PC-9 (cell line): ENCODE measurements around the gene VEGFB. TPM values are rescaled to one million over a fixed set of nuclear protein-coding genes. Genes with fewer than 3 reads are reported as not detected.

ENCODE experiments used
- BruUV-seq: library from RNA; stranded (reverse); fragments of 400-500 nt; replicated peaks from 2 replicates; lab custom pipeline; 2021; lab: Mats Ljungman, UMichigan
- CTCF ChIA-PET: fragments of 300-600 bp; sonication (Branson Sonifier 250); formaldehyde crosslinking; loops from one replicate; lab custom pipeline; 2022; ENCODE audit warnings: antibody characterized with exemption; lab: Charles Lee
- POLR2A ChIA-PET: fragments of 300-600 bp; sonication (Branson Sonifier 250); formaldehyde crosslinking; loops from one replicate; lab custom pipeline; 2022; ENCODE audit warnings: antibody characterized with exemption; ENCODE audit not compliant: unreplicated experiment; lab: Charles Lee
- DNase-seq, 2 experiments: peaks; one replicate each; pipeline versions ENCODE4 v3.0.0 to v3.0.0-alpha.2; 2015 to 2022; ENCODE audit warnings: mixed read lengths in 1 of 2
- H2AFZ ChIP-seq: fragments of 200-600 bp; sonication (generic); 2 replicates; pipeline ENCODE4 v1.8.1; 2017; ENCODE audit warnings: antibody characterized with exemption
- H3F3A ChIP-seq: fragments of 200-600 bp; sonication (generic); 2 replicates; pipeline ENCODE4 v1.8.1; 2017; ENCODE audit warnings: antibody characterized with exemption, mild to moderate bottlenecking, low read depth; ENCODE audit not compliant: insufficient read depth
- H3K27ac ChIP-seq: fragments of 200-600 bp; sonication (generic); 2 replicates; pipeline ENCODE4 v1.6.1; 2016; ENCODE audit warnings: mixed run types
- H3K27me3 ChIP-seq: fragments of 200-600 bp; sonication (generic); 2 replicates; pipeline ENCODE4 v1.6.1; 2016; ENCODE audit warnings: low read depth, mixed run types; ENCODE audit not compliant: insufficient read depth
- H3K36me3 ChIP-seq: fragments of 200-600 bp; sonication (generic); 2 replicates; pipeline ENCODE4 v1.6.1; 2016; ENCODE audit warnings: low read depth, mixed run types
- H3K4me1 ChIP-seq: fragments of 200-600 bp; sonication (generic); replicated peaks from 2 replicates; pipeline ENCODE4 v1.6.1; 2016; ENCODE audit warnings: mixed run types; ENCODE audit not compliant: insufficient read depth
- H3K4me2 ChIP-seq: fragments of 200-600 bp; sonication (generic); 2 replicates; pipeline ENCODE4 v1.6.1; 2017; ENCODE audit warnings: mixed run types
- H3K4me3 ChIP-seq: fragments of 200-600 bp; sonication (generic); 2 replicates; pipeline ENCODE4 v1.6.1; 2016; ENCODE audit warnings: mixed run types
- H3K79me2 ChIP-seq: fragments of 200-600 bp; sonication (generic); 2 replicates; pipeline ENCODE4 v1.6.1; 2017; ENCODE audit warnings: low read depth, mixed run types
- H3K9me2 ChIP-seq: fragments of 200-600 bp; sonication (generic); 2 replicates; pipeline ENCODE4 v1.8.1; 2017; ENCODE audit warnings: mild to moderate bottlenecking; ENCODE audit not compliant: insufficient read depth
- H3K9me3 ChIP-seq: fragments of 200-600 bp; sonication (generic); 2 replicates; pipeline ENCODE4 v1.8.1; 2016; ENCODE audit warnings: low read depth; ENCODE audit not compliant: insufficient read depth
- H4K20me1 ChIP-seq: fragments of 200-600 bp; sonication (generic); 2 replicates; pipeline ENCODE4 v1.8.1; 2017; ENCODE audit not compliant: insufficient read depth
- CTCF ChIP-seq: fragments of 200-600 bp; sonication (generic); conservative IDR thresholded peaks from 2 replicates; pipeline ENCODE4 v1.6.1; 2017; ENCODE audit warnings: mixed run types, antibody characterized with exemption, mild to moderate bottlenecking, moderate library complexity
- EZH2 ChIP-seq: fragments of 200-600 bp; sonication (generic); IDR thresholded peaks from 2 replicates; pipeline ENCODE4 v1.8.0; 2017; ENCODE audit warnings: antibody characterized with exemption, low read depth
- intact Hi-C: fragments of 100-400 bp; cut with micrococcal nuclease; formaldehyde crosslinking; loops from one replicate; pipeline ENCODE4 v1.10.0; 2022; ENCODE audit not compliant: unreplicated experiment
- total RNA-seq: library from RNA; stranded (reverse); gene quantifications from 2 replicates; pipeline ENCODE4 v1.2.3, GENCODE V29; 2021

Gene VEGFB
- total RNA-seq, 1 experiment from 2014 or later: 129 TPM

- H3K4me1 ChIP-seq: no peaks in the 10 kb centered on the region
- no peaks in the 10 kb centered on the region for H3K27me3 ChIP-seq
- no peak overlapping the region for H3K27ac ChIP-seq
- peaks cover 6% of the 10 kb centered on the region; the same call in 1 of the 2 replicates for H4K20me1 ChIP-seq
- no peaks in the 10 kb centered on the region for H3K36me3 ChIP-seq
- intact Hi-C loops: no loop called here
- H3K9me2 ChIP-seq: no peaks in the 10 kb centered on the region
- CTCF ChIA-PET: no interaction called here
- H3K79me2 ChIP-seq: no peaks in the 10 kb centered on the region
- H3K4me2 ChIP-seq: no peak overlapping the region
- BruUV-seq: no TSS peak
- no peak overlapping the region for H2AFZ ChIP-seq
- DNase-seq: no peak
- POLR2A ChIA-PET: no interaction called here
- H3K9me3 ChIP-seq: no peaks in the 10 kb centered on the region
- no peak overlapping the region for H3K4me3 ChIP-seq
- TF ChIP-seq CTCF (no peak), EZH2 (no peak)
- peaks cover 42% of the 10 kb centered on the region for H3F3A ChIP-seq
Observed at GRCh38 chr11:64209563-64209843, 24.9 kb upstream of the VEGFB start.

- no peak for DNase-seq
- intact Hi-C loops: no loop called here
- Histone ChIP-seq H3K79me2 (no peaks in the 10 kb centered on the region), H3K27ac (no peak overlapping the region), H3K27me3 (no peaks in the 10 kb centered on the region), H3K36me3 (no peaks in the 10 kb centered on the region), H2AFZ (no peak overlapping the region), H3K4me3 (no peak overlapping the region), H3K9me2 (no peaks in the 10 kb centered on the region), H4K20me1 (no peaks in the 10 kb centered on the region), H3K4me2 (no peak overlapping the region), H3K4me1 (no peaks in the 10 kb centered on the region), H3F3A (peaks cover 43% of the 10 kb centered on the region), H3K9me3 (no peaks in the 10 kb centered on the region)
- ChIA-PET POLR2A (no interaction called here), CTCF (no interaction called here)
- BruUV-seq: no TSS peak
- TF ChIP-seq EZH2 (no peak), CTCF (no peak)
Observed at GRCh38 chr11:64210301-64211020, 23.9 kb upstream of the VEGFB start.

GRCh38 chr11:64211181-64211872, 23.1 kb upstream of the VEGFB start:
- Histone ChIP-seq H3K27ac (no peak overlapping the region), H3F3A (peaks cover 39% of the 10 kb centered on the region), H2AFZ (no peak overlapping the region), H3K4me2 (no peak overlapping the region), H3K9me3 (no peaks in the 10 kb centered on the region), H3K36me3 (no peaks in the 10 kb centered on the region), H3K4me3 (no peak overlapping the region), H4K20me1 (no peaks in the 10 kb centered on the region), H3K9me2 (no peaks in the 10 kb centered on the region), H3K79me2 (no peaks in the 10 kb centered on the region), H3K4me1 (no peaks in the 10 kb centered on the region), H3K27me3 (no peaks in the 10 kb centered on the region)
- TF ChIP-seq EZH2: no peak
- no peak for TF ChIP-seq CTCF
- DNase-seq: no peak
- CTCF ChIA-PET: no interaction called here
- POLR2A ChIA-PET: no interaction called here
- BruUV-seq: no TSS peak
- intact Hi-C loops: no loop called here
